HG03196 (cell line): Measurements from ENCODE around the gene CDK5R2.
A peak's percentile ranks its signal among the peaks of the same experiment; 100 is the strongest.
"Not testable (repeated sequence)": the region's sequence is repeated elsewhere in the genome, so short reads cannot be mapped to it uniquely, and the experiment has no call there.

Source experiments
- ATAC-seq: cut with Tn5 transposase; IDR thresholded peaks from one replicate; pipeline ENCODE4 v1.9.1; 2021; ENCODE audit not compliant: unreplicated experiment

CDK5R2 gene

GRCh38 chr2:218959141-218959731 is at the start of gene CDK5R2:
TSS of gene CDK5R2 (plus strand) at chr2:218959666. CDS start at chr2:218959821, 155 bp downstream.
- peak; percentile 80 for ATAC-seq

DNA sequence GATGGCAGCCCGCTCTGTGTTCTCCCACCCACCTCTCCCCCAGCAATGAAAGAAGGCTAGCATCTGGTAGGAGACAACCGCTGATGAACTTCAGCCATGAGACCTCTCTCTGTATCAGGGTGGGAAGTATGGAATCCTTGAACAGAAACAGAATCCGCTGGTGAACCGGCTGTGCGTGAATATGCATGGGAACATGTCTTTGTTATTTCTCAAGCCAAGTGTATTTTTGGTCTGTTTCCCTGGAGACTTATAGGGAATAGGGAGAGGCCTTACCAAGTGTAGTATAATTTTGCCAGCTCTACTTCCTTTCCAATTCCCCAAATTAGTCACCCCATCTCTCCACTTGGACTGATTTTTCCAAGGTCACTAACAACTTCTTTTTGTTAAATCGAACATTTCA is 48.7 kb upstream of the CDK5R2 start:
- no peak for ATAC-seq

DNA sequence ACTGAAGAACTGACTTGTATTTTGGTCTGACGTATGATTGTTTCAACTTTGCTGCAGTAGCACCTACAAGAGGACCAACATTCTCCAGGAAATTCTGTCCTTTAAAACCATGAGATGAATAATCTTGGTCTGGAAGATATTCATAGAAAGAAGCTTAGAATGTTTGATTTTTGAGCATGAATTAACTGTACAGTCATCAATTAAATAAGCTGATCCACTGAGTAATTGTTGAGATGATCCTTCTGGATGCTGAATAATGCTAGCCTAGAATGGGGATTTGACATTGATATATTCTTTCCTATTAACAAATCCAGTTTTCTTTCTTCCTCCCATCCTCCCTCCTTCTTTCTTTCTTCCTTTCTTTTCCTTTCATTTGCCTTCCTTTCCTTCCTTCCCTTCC is 39.0 kb upstream of the CDK5R2 start:
- ATAC-seq = no peak

- no peak for ATAC-seq
Observed at GRCh38 chr2:218924757-218925156, 34.7 kb upstream of the CDK5R2 start.

DNA sequence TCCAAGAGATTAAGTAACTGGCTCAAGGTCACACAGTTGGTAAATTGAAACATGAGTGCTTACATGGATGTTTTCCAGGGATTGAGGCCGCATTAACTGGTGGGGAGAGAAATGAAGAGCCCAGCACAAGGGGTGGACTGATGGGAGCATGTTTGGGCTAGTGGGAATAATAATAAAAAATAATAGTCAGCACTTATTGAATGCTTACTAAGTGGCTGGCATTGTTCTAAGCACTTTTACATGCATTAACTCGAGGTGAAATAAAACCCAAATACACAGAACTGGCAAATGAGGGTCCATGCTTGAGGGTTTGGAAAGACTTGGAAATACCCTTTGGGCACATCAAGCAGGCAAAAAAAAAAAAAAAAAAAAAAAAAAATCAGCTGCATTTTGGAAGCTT is 34.0 kb upstream of the CDK5R2 start:
- ATAC-seq = no peak

- no peak for ATAC-seq
Observed at GRCh38 chr2:218927422-218927821, 32.0 kb upstream of the CDK5R2 start.

DNA sequence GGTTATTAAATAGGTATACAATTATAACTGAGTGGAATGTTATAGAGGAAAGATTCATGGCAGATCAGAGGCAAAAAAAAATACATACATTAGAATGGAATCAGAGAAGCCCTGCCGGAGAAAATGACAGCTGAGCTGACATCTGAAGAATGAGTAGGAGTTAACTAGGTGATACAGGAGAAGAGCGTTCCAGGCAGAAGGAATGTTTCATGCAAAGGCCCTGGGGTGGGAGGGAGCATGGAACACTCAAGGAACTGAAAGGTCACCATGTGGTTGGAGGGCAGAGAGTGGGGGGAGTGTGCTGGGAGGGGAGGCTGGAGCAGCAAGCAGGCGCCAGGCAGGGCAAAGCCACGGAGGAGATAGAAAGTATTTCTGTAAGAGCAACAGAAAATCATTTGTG is 31.6 kb upstream of the CDK5R2 start:
- ATAC-seq = no peak

DNA sequence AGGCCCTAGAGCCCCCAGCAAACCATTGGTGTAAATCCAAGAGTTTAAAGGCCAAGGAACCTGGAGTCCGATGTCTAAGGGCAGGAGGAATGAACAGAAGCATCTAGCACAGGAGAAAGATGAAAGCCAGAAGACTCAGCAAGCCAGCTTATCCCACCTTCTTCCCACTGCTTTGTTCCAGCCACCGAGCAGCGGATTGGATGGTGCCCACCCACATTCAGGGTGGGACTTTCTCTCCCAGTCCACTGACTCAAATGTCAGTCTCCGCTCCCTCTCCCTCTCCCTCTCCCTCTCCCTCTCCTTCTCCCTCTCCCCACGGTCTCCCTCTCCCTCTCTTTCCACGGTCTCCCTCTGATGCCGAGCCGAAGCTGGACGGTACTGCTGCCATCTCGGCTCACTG is 29.0 kb upstream of the CDK5R2 start:
- ATAC-seq = not testable (repeated sequence)

- ATAC-seq = not testable (repeated sequence)
Observed at GRCh38 chr2:218931751-218932150, 27.7 kb upstream of the CDK5R2 start.

GRCh38 chr2:218944759-218945404 is 14.6 kb upstream of the CDK5R2 start:
- no peak for ATAC-seq

- no peak for ATAC-seq
Observed at GRCh38 chr2:218946621-218947020, 12.8 kb upstream of the CDK5R2 start.

DNA sequence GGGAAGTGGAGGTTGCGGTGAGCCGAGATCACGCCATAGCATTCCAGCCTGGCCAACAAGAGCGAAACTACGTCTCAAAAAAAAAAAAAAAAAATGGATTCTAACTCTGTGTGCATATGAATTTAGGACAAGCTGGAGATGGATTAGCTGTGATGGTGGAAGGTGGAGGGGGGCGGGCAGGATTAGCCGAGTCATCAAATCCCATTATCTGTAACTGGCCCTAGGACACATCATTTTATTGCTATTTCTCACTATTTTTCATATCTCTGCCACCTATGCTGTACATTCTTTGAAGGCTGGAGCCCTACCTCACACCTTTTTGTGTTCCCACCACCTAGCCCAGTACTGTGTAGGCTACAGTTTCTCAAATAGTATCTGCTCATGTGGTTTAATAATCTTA is 7.3 kb upstream of the CDK5R2 start:
- no peak for ATAC-seq

DNA sequence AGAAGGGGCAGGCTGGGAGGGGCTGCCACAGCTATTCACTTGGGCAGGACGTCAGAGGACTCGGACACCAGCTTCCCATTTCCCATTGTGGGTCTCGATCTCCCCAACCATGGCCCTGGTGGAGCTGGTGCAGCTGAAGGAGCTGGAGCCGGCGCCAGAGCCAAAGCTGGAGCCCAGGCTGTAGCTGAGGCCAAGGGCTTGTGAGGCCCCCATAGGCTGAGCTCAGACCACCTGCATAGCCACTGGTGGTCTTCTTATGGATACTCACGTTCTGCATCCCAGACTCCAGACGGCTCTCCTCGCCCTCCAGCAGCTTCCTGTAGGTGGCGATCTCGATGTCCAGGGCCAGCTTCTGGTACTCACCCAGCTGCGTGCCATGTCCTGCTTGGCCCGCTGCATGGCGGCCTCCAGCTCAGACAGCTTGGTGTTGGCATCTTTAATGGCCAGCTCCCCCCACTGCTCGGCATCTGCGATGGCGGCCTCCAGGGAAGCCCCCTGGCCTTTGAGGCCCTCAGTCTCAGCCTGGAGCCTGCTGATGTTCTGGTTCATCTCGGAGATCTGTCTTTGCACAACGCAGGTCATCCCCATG is 6.0 kb upstream of the CDK5R2 start:
- no peak for ATAC-seq

DNA sequence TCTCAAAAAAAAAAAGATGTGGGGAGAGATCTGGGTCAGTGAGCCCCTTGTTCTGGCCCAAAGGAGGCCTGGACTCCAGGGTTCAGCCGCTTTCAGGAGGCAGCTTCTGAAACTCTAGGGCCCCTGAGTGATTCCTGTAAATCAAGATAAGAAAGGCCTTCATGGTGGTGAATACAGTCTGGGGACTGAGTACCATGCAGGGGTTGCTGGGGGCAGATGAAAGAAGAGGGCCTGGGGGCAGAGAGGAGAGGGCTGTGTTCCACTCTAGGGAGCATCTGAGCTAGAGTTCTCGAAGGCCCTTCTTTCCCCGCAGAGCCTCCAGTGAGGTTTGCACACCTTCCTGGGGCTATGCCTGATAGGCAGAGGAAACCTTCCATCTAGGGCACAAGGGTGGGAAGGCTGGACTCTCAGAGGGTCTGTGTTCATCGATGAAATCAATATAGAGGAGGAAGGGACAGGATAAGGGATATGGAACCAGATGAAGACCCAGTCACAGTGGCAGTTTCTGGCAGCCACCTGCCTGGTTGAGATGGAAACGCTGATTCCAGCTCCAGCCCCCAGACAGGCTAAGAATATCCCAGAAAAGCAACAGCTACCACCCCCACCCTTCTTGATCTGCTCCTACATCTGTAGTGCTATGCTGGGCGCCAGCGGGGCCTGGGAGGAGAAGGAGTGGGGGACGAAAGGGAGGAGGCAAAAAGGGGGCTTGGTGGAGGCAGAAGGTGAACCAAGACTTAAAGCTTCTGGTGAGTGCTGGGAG is 4.7 kb upstream of the CDK5R2 start:
- ATAC-seq = no peak

DNA sequence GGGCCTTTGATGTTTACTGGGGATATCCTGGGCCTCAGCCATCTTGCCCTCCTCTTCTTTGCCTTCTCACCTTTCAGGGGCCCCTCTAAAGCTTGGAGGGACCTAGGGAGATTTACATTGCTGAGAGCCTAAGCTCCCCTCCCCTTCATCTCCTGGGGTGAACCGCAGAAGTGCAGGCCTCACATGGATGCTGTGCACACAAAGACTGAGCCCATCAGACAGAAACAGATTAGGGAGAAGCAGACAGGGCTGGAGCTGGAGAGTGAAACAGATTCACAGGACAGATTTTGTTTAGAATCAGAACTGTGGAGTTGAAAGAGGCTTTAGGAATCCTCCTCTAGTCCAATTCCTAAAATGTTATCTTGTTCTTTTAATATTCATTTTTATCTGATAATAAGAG is 3.4 kb upstream of the CDK5R2 start:
- ATAC-seq = no peak

DNA sequence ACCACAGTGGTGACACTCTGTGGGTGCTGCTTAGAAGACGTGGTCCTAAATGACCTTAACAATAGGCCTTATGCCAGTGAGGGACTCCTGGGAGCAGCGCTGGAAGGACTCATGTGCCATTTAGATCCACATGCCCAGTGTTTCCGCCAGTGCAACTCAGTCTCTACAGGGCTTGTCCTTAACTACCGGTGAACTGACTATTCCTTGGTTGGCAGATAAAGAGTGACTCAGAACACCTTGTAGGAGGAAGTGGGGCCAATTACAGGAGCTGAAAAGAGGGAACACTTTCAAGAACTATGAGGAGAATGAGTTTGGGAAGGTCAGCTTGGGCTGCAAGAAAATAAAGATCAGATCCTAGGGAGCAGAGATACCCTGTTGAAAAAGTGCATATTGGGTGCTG is 1.8 kb upstream of the CDK5R2 start:
- no peak for ATAC-seq

DNA sequence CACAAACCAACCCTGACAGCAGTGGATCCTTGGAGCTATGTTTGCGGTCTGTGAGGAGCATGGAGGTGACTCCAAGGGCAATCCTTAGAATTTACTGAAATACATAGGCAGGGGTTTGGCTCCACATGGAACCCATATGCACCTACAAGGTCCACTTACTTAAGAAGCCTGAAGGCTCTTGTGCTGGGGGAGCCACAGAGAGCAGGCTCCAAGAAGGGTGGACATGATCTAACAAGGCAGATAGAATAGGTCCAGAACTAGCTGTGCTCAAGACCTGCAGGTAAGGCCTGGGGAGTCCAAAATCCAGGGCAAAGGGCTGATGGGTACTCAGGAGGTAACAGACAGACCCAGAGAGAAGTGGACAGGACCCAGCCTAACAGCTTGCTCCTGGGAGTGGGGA is 1.2 kb upstream of the CDK5R2 start:
- no peak for ATAC-seq

GRCh38 chr2:218959761-218960308 is 369 bp downstream of the CDK5R2 start:
- ATAC-seq = no peak

DNA sequence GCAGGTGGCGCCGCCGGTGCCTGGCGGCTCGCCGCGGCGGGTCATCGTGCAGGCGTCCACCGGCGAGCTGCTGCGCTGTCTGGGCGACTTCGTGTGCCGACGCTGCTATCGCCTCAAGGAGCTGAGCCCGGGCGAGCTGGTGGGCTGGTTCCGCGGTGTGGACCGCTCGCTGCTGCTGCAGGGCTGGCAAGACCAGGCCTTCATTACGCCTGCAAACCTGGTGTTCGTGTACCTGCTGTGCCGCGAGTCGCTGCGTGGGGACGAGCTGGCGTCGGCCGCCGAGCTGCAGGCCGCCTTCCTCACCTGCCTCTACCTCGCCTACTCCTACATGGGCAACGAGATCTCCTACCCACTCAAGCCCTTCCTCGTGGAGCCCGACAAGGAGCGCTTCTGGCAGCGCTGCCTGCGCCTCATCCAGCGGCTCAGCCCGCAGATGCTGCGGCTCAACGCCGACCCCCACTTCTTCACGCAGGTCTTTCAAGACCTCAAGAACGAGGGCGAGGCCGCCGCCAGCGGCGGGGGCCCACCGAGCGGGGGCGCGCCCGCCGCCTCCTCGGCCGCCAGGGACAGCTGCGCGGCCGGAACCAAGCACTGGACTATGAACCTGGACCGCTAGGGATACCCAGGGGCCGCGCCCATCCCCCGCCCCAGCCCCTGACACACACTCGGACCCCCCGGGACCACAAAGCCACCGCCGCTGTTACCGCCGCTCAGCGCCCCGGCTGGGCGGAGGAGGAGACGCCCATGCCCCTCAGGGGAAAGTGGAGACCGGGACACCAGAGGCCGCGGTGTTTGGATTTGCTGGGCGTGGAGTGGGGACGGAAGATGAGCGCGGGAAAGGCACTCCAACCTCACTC is 1.1 kb downstream of the CDK5R2 start:
- ATAC-seq = no peak

GRCh38 chr2:218961229-218961628 is 1.8 kb downstream of the CDK5R2 start:
- ATAC-seq = no peak
